Large intestine (tissue), 12 donors: Measurements from ENCODE around the gene DONSON. TPM values are rescaled to one million over a fixed set of nuclear protein-coding genes. Genes with fewer than 3 reads are reported as not detected.
A peak's percentile ranks its signal among the peaks of the same experiment; 100 is the strongest.
"Not testable (repeated sequence)": the region's sequence is repeated elsewhere in the genome, so short reads cannot be mapped to it uniquely, and the experiment has no call there.

ENCODE experiments used
- DNase-seq, 2 donors: peaks; one replicate each; pipeline versions ENCODE4 v3.0.0 to v3.0.0-alpha.2; 2013
- H3K27ac ChIP-seq: one replicate; pipeline ENCODE4 v1.5.1; 2013; ENCODE audit warnings: low read length
- H3K27me3 ChIP-seq: 2 replicates; pipeline ENCODE4 v1.6.1; 2013; ENCODE audit warnings: low read length; ENCODE audit not compliant: control insufficient read depth, insufficient read depth
- H3K36me3 ChIP-seq: 2 replicates; pipeline ENCODE4 v1.6.1; 2013; ENCODE audit warnings: low read length; ENCODE audit not compliant: control insufficient read depth, insufficient read depth
- H3K4me1 ChIP-seq: one replicate; pipeline ENCODE4 v1.6.1; 2013; ENCODE audit warnings: low read length; ENCODE audit not compliant: control insufficient read depth, insufficient read depth
- H3K4me3 ChIP-seq: one replicate; pipeline ENCODE4 v1.5.1; 2013; ENCODE audit warnings: low read length
- H3K9me3 ChIP-seq: one replicate; pipeline ENCODE4 v1.6.1; 2013; ENCODE audit warnings: mild to moderate bottlenecking, low read depth, low read length, moderate library complexity; ENCODE audit not compliant: control insufficient read depth
- WGBS: methylation state at CpG from one replicate; pipeline ENCODE4 v1.1.5; 2013; ENCODE audit warnings: low lambda C conversion rate; ENCODE audit not compliant: insufficient coverage; 5-methylcytosine and 5-hydroxymethylcytosine counted together
- long read RNA-seq, 11 donors: transcript quantifications; one replicate each; lab custom pipeline, GENCODE V29; 2026
- polyA plus RNA-seq: library from polyadenylated mRNA; unstranded; fragments of 120-200 nt; gene quantifications from one replicate; pipeline ENCODE4 v1.2.1, GENCODE V29; 2013

The DONSON gene
- polyA plus RNA-seq: 26.4 TPM
- long read RNA-seq, donor 1, partial matches to known transcripts: 0 of 1 reads
- long read RNA-seq, donor 1, other reads (novel, unspliced or antisense): 0 of 1 reads
- long read RNA-seq, donor 2, partial matches to known transcripts: 0 of 1 reads
- long read RNA-seq, donor 2, other reads (novel, unspliced or antisense): 0 of 1 reads
- long read RNA-seq, donor 3, partial matches to known transcripts: 6 of 7 reads
- long read RNA-seq, donor 3, other reads (novel, unspliced or antisense): 0 of 7 reads
- long read RNA-seq, donor 4, partial matches to known transcripts: 36 of 36 reads
- long read RNA-seq, donor 4, other reads (novel, unspliced or antisense): 0 of 36 reads
- long read RNA-seq, donor 5, partial matches to known transcripts: 0 of 1 reads
- long read RNA-seq, donor 5, other reads (novel, unspliced or antisense): 0 of 1 reads
- long read RNA-seq, donor 6, partial matches to known transcripts: 0 of 1 reads
- long read RNA-seq, donor 6, other reads (novel, unspliced or antisense): 0 of 1 reads
- long read RNA-seq, donor 7, partial matches to known transcripts: 0 of 2 reads
- long read RNA-seq, donor 7, other reads (novel, unspliced or antisense): 0 of 2 reads
- long read RNA-seq, donor 8, partial matches to known transcripts: 0 of 3 reads
- long read RNA-seq, donor 8, other reads (novel, unspliced or antisense): 0 of 3 reads
- long read RNA-seq, donor 9, partial matches to known transcripts: 0 of 1 reads
- long read RNA-seq, donor 9, other reads (novel, unspliced or antisense): 0 of 1 reads
- long read RNA-seq, donor 10, partial matches to known transcripts: 0 of 1 reads
- long read RNA-seq, donor 10, other reads (novel, unspliced or antisense): 0 of 1 reads
- long read RNA-seq, donor 11, partial matches to known transcripts: 0 of 3 reads
- long read RNA-seq, donor 11, other reads (novel, unspliced or antisense): 0 of 3 reads

GRCh38 chr21:33588485-33589335, at the start of gene DONSON:
Gene DONSON (minus strand): TSS chr21:33588684. CDS start chr21:33588641, 43 bp downstream.
- Histone ChIP-seq H3K9me3 (no peaks in the 10 kb centered on the region), H3K36me3 (no peaks in the 10 kb centered on the region), H3K4me1 (no peaks in the 10 kb centered on the region), H3K4me3 (peak within 1 kb of the TSS; percentile 86), H3K27ac (peak within 1 kb of the TSS; percentile 96), H3K27me3 (no peaks in the 10 kb centered on the region)
- peak; percentile 88 to 90 for DNase-seq
- no CpG with 5 or more reads among the region's 78 CpGs for WGBS

GRCh38 chr21:33634254-33634653, 45.8 kb upstream of the DONSON start:
- Histone ChIP-seq H3K27me3 (no peaks in the 10 kb centered on the region), H3K27ac (no peak overlapping the region), H3K36me3 (peaks cover 11% of the 10 kb centered on the region), H3K4me3 (no peak overlapping the region), H3K9me3 (no peaks in the 10 kb centered on the region), H3K4me1 (no peaks in the 10 kb centered on the region)
- no peak for DNase-seq
- WGBS: 100% methylated on average over 1 of the region's 2 CpGs

GRCh38 chr21:33626151-33626550, 37.7 kb upstream of the DONSON start:
- H3K9me3 ChIP-seq, H3K27me3 ChIP-seq, H3K4me3 ChIP-seq, H3K27ac ChIP-seq, H3K4me1 ChIP-seq, DNase-seq: not testable (repeated sequence)
- no CpG with 5 or more reads among the region's 7 CpGs for WGBS
- H3K36me3 ChIP-seq: peaks cover 33% of the 10 kb centered on the region

GRCh38 chr21:33622253-33622652, 33.8 kb upstream of the DONSON start:
- no peak overlapping the region for H3K4me3 ChIP-seq
- DNase-seq: no peak
- no peaks in the 10 kb centered on the region for H3K27me3 ChIP-seq
- peaks cover 26% of the 10 kb centered on the region for H3K36me3 ChIP-seq
- H3K9me3 ChIP-seq: no peaks in the 10 kb centered on the region
- no peaks in the 10 kb centered on the region for H3K4me1 ChIP-seq
- no peak overlapping the region for H3K27ac ChIP-seq

- H3K4me3 ChIP-seq: no peak overlapping the region
- 96% methylated on average over 4 of the region's 4 CpGs for WGBS
- no peaks in the 10 kb centered on the region for H3K9me3 ChIP-seq
- H3K27ac ChIP-seq: no peak overlapping the region
- DNase-seq: no peak
- H3K36me3 ChIP-seq: peaks cover 19% of the 10 kb centered on the region
- no peaks in the 10 kb centered on the region for H3K4me1 ChIP-seq
- H3K27me3 ChIP-seq: no peaks in the 10 kb centered on the region
Observed at GRCh38 chr21:33619726-33620125, 31.2 kb upstream of the DONSON start.

- no CpG with 5 or more reads among the region's 2 CpGs for WGBS
- no peak for DNase-seq
- Histone ChIP-seq H3K27ac (no peak overlapping the region), H3K27me3 (no peaks in the 10 kb centered on the region), H3K4me3 (no peak overlapping the region), H3K9me3 (no peaks in the 10 kb centered on the region), H3K4me1 (no peaks in the 10 kb centered on the region), H3K36me3 (peaks cover 15% of the 10 kb centered on the region)
Observed at GRCh38 chr21:33618407-33618806, 29.9 kb upstream of the DONSON start.

- not testable (repeated sequence) for H3K4me3 ChIP-seq, H3K9me3 ChIP-seq, H3K27me3 ChIP-seq, H3K27ac ChIP-seq, H3K4me1 ChIP-seq
- H3K36me3 ChIP-seq: peaks cover 17% of the 10 kb centered on the region
- WGBS: 33% methylated on average over 2 of the region's 11 CpGs
- DNase-seq: peak; percentile 7 to 24
Observed at GRCh38 chr21:33617565-33617964, 29.1 kb upstream of the DONSON start.

GRCh38 chr21:33611006-33611744, 22.7 kb upstream of the DONSON start:
- DNase-seq: no peak
- Histone ChIP-seq H3K4me3 (no peak overlapping the region), H3K27me3 (no peaks in the 10 kb centered on the region), H3K9me3 (no peaks in the 10 kb centered on the region), H3K4me1 (no peaks in the 10 kb centered on the region), H3K36me3 (peaks cover 19% of the 10 kb centered on the region), H3K27ac (no peak overlapping the region)
- WGBS: no CpG with 5 or more reads among the region's 7 CpGs

GRCh38 chr21:33608559-33608958, 20.1 kb upstream of the DONSON start:
- no peak for DNase-seq

More at GRCh38 chr21:33608559-33608958, 20.1 kb upstream of the DONSON start:
- H3K27ac ChIP-seq: no peak overlapping the region
- H3K27me3 ChIP-seq: no peaks in the 10 kb centered on the region
- WGBS: 80% methylated on average over 1 of the region's 1 CpG
- H3K4me1 ChIP-seq: no peaks in the 10 kb centered on the region
- H3K9me3 ChIP-seq: no peaks in the 10 kb centered on the region
- H3K4me3 ChIP-seq: no peak overlapping the region
- H3K36me3 ChIP-seq: peaks cover 18% of the 10 kb centered on the region
